ENCODE results near the gene LCN15.

GRCh38 chr9:136795000-136795348, 30.7 kb upstream of the LCN15 start:
- TF ChIP-seq EZH2 (IDR thresholded peaks at IDR 0.05; ENCODE audit: insufficient read depth, low read length), result no peak
- no peak for TF ChIP-seq CTCF (IDR thresholded peaks at IDR 0.05; ENCODE audit: insufficient read depth, low read depth, low read length)

Data from astrocyte (in vitro differentiated cells and primary cell).